Fibroblast of skin of scalp (primary cell): Measurements from ENCODE around the gene ELOVL1.
"Not testable (repeated sequence)": the region's sequence is repeated elsewhere in the genome, so short reads cannot be mapped to it uniquely, and the experiment has no call there.

Source experiments
- DNase-seq: peaks from one replicate; pipeline ENCODE4 v3.0.0-alpha.2; 2013

Gene ELOVL1

DNA sequence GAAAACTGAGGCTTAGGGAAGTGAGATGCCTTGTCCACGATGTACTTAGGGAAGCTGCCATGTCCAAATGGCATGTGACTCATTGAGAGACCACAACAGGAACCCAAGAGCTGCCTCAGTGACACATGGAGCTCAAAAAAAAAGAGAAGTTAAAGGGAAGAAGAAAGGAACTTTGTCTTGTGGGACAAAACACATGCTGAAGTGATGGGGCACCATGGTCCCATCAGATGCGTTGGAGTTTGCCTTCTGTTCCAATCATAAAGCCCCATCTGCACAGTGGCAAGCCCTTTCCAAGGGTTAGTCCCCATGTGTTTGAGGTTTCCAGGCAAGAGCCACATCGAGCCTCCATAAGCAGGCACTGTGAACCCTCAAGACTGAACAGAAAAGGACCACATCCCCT lies 13.8 kb upstream of the ELOVL1 start:
- no peak for DNase-seq

DNA sequence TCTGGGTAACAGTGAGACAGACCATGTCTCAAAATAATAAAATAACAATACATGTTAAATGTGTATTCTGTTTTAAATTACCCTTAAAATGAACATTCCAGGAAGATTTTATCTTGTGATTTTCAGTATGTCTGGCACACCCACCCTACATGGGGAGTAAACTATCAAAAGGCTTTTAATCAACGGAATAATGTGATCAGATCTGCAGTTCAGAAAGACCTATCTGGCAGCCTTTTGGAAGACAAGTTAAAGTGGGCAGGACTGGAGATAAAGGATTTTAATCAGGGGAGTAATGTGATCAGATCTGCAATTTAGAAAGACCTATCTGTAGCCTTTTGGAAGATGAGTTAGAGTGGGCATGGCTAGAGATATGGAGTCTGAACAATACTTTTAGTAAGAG lies 11.7 kb upstream of the ELOVL1 start:
- no peak for DNase-seq

DNA sequence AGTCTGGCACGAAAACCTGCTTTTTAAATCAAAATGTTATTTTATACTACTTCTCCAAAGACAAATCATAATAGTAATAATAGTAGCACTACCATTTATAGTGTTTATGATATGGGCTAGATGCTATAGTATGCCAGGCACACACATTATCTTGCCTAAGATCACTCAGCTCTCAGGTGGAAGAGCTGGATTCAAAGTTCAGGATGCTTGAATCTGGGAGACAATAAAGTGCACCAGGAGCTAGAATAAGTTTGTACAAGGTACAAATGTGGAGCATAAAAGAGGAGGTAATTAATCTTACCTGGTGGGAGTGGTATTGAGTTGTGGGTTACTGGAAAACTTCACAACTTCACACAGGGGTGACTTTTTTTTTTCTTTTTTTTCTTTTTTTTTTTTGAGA lies 10.0 kb upstream of the ELOVL1 start:
- no peak for DNase-seq

DNA sequence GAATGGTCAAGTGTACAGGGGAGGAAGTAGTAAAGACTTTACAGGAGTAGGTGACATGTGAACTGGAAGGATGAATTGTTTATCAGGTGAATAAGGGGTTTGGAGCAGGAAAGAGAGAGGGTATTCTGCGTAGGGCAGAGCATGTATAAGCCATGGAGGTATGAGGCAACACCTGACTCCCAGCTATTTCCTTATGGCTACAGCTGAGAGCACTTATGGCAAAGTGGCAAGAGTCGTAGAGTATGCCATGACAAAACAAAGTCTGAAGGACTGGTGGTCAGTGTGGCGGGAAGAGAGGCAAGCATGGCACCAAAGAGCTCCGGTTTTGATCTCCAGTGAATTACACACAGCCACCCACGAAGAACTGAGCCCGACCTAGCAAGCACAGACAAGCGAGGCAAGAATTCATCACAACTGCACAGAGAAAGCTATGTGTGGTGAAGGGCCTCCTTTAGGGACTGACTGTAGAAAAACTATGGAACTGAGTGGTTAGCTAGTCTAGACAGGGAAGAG lies 9.0 kb upstream of the ELOVL1 start:
- DNase-seq = no peak

DNA sequence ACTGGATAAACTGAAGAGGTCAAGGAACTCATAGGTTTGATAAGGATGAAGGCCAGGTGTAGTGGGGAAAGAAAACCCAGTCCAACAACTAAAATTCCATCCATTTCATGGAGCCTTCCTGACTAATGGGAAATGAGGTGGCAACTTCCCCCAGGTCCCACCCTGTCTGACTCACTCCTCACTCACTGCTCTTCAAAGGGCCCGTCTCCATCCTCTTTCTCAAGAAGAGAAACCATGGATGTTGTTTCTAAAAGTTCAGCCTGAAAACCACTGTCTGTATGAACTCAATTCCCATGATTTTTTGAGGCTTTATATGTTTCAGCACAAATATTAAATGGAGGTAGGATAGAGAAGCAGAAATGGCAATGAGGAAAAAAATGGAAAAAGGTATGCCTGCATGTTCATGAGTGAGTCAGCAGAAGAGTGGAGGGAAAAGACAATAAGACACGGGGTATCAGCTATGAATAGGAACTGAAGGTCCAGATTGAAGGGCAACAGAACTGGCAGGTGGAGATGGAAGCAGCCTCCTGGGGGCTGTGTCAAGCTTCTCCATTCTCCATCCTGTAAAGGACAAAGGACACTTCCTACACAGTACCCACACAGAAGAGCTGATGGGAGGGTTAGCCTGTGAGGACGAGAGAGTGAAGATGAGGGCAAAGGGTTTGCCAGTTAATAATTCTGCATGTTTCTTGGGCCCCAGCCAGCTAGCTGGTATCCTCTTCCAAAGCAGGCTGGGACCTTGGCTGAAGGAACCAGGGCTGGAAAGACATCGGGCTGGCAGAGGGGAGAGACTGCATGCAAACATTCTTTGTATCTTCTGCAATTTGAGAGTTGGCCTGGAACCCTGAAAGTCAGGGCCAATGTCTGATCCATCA lies 5.5 kb upstream of the ELOVL1 start:
- DNase-seq = peak; percentile 68

DNA sequence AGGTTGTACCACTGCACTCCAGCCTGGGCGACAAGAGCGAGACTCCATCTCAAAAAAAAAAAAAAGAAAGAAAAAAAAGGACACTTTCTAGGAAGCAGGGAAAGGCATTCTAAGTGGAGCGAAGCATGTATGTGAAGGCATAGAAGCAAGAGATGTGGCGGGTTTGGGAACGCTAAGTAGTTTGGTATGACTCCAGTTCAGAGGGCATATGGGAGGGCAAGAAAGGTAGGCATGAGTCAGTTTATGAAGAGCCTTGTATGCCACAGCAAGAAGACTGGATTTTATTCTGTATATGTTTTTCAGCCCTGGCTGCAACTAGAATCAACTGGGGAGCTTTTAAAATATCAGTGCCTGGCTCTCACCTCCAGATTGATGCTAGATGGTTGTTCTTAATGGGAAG lies 4.4 kb upstream of the ELOVL1 start:
- DNase-seq = no peak

DNA sequence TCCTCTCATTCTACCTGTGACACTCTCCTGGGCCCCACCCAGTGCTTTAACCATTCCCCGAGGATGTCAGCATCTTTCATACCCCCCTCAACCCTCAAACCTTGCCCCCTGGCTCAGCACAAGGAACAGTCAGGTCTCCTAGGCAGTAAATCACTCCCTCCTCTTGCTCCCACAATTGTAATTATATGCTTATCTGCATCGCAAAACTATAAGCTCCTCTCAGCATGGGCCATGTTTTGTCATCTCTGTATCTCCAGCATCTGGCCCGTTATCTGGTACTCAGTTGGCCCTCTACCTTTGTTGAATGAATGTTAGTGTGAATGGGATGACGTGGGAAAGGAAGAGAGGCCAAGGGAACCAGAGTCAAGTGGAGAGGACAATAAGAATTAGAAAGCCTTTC lies 2.8 kb upstream of the ELOVL1 start:
- no peak for DNase-seq

DNA sequence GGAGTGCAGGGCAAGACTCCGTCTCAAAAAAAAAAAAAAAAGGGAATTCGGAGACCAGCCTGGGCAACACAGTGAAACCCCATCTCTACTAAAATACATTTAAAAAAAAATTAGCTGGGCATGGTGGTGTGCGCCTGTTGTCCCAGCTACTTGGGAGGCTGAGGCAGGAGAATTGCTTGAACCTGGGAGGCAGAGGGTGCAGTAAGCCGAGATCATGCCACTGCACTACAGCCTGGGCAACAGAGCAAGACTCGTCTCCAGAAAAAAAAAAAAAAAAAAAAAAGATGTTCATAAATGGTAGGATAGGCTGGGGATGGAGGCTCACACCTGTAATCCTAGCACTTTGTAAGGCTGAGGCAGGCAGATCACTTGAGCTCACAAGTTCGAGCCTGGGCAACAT lies 2.0 kb upstream of the ELOVL1 start:
- not testable (repeated sequence) for DNase-seq

DNA sequence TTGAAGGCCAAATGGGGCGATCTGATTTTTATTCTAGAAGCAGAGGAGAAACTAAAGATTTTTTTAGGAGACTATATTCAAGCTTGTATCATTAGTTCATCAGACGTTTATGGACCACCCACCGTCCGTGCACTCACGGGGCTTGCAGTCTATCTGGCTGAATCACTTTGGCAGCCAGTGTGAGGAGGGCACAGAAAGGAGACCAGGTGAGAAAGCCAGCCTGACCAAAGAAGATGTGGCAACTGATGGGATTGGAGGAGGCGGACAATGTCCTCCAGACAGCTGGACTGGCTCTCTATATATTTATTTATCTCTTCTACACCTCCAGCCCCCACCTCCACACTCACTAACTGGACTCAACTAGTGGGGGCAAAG lies 822 bp upstream of the ELOVL1 start:
- peak; percentile 19 for DNase-seq

DNA sequence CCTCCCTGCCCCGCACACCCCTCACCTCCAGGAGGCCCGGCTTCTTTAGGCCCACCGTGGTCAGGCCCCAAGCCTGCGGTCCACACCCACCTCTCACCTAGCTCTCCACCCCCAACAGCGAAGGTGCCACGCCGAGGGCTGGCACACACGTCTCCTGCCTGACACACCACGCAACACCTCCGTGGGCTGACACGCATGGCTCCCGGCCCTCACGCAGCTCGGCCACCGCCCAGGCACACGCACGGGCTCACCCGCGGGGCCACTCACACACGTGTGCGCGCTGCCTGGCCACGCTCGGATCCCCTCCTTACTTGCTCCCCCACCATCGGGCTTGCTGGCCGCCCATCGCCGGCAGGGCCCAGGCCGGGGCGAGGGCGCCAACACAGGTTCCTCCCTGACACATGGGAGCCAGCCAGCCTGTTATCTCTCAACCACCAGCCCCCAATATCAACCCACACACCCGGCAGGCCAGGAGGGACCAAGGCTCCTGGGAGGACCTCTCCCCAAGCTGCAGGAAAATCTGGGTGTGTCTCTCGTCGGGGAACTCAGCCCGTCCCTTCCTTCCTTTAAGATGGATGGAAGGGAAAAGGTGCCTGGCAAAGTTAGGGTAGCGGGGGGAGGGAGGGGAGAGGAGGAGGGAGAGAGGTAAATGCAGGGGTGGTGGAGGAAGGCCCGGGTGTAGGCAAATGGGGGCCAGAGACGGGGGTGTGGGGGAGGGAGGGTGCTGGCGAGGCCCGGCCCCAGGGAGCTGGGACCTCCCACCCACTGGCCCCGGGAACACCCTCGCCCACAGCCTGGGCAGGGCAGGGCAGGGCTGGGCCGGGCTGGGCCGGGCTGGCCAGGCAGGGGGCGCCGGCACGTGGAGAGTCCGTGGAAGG lies 546 bp downstream of the ELOVL1 start:
- no peak for DNase-seq

DNA sequence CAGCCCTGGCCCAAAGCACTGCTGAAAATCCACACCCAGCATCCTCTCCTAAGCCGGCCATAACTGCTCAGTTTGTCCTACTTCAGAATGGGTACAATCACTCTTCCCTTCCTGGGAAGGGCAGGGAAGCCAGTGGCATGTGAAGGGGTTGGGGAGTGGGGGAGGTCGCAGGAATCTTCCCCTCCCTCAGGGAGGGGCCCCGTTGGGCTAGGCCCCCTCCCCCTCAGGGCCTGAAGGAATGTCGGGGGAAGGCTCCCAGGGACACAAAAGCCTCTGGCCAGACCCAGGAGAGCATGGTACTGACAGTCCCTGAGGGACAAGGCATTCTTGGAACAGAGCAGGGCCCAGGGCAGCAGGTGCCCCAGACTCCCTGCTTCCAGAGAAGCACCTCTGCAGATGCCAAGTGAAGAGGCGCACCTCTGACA lies 1.2 kb downstream of the ELOVL1 start:
- peak; percentile 49 for DNase-seq

DNA sequence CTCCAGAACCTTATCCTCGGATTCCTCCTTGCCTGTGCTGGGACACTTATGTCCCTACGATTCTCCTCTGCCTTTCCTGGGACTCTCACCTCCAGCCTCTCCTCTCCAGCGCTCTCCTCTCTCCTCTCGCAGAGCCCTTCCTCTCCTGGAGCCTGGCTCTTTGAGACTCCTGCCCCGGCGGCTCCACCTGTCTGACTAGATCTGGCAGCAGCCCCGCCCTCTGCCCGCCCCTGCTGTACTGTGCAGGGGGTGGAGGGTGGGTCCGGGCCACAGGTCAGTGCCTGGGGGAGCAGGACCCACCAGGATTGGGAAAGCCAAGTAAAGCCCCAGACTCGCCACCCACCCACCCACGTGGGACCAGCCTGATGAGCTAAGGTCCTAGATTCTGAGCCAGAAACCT lies 1.6 kb downstream of the ELOVL1 start:
- DNase-seq = no peak

DNA sequence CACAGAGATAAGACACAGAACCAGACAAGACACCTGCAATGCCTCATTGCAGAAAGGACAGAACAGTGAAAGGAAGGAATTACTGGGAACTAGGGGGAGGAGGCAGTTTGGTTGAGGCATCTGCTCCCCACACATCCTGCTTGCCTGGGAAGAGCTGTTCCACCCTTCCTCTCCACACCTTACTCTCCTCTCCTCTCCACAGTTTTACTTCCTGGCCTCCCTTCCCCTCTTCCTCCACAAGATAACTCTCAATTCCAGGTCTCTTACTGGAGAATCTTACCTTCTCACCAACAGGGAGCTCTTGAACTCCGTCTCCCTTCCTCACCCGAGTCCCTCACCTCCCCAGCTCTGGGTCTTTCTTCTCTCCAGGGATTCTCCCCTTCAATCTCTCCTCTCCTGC lies 2.1 kb downstream of the ELOVL1 start:
- DNase-seq = no peak

DNA sequence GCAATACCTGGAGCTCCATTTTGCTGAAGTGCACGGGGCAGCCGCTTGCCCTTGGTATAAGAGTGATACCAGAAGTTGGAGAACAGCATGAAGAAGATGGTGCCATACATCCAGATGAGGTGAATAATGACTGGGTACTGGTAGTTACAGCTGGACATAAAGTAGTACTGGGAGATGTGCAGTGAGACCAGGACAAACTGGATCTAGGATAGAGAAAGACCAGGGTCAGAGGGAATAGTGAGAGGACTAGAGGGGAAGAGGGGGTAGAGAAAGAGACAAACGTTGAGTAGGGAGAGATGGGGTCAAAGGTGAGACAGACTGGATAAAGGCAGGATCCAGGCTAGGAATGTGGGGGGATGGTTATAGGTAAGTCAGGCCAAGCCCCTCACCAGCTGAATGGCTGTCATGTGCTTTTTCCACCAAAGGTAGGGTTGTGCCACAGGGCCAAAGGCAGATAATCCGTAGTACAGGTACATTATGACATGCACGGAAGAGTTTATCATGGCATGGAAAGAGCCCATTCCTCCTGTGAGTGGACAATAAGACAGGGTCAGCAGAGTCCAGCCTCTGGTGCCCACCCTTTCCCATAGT lies 3.8 kb downstream of the ELOVL1 start:
- no peak for DNase-seq

DNA sequence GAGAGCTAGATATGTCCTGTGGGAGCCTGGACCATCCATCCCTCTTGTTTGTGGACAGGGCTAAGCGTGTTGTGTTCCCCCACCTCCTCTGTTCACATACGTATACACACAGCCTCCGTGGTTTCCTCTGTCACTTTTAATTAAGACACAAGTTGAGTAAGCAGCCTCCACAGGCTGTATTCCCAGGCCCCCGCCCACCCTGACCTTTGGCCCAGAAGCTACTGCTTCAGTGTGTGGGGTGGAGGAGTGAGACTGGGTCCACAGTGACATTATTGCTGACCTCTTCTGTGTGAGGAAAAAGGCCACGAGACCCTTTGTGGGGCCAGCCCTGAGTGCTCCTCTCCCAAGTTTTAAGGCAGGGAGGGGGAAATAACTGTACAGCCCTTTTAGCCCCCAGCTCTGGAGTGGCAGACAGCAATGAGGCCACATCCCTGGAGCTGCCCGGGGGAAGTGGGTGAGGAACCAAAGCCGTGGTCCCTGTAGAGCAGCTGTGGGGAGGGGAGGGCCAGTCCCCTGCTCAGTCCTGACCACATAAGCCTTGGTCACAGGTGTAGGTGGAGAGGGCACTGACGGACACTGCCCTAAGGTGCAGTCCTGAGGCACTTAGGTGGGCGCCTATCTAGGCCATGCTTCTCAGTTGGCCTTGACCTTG lies 4.4 kb downstream of the ELOVL1 start:
- DNase-seq = no peak

DNA sequence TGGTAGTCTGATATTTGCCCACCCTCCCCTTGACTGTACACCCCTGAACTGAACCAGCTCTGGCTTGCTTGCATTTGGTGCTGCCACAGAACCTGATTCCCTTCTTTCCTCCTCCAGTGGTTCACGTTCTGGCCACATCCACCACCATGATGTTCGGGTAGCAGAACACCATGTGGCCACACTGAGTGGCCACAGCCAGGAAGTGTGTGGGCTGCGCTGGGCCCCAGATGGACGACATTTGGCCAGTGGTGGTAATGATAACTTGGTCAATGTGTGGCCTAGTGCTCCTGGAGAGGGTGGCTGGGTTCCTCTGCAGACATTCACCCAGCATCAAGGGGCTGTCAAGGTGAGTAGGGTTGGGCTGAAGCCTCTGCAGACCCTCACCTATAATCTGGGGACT lies 7.2 kb downstream of the ELOVL1 start:
- no peak for DNase-seq

DNA sequence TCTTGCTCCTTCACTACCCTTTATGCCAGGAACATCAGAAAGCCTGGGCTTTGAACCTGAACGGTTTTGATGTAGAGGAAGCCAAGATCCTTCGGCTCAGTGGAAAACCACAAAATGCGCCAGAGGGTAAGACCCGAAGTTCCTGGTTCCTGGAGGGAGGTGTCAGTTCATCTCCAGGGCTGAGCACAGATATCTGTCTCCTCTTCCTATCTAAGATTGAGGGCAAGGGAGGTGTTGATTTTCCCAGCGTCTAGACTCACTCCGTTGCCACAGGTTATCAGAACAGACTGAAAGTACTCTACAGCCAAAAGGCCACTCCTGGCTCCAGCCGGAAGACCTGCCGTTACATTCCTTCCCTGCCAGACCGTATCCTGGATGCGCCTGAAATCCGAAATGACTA lies 8.1 kb downstream of the ELOVL1 start:
- DNase-seq = no peak

DNA sequence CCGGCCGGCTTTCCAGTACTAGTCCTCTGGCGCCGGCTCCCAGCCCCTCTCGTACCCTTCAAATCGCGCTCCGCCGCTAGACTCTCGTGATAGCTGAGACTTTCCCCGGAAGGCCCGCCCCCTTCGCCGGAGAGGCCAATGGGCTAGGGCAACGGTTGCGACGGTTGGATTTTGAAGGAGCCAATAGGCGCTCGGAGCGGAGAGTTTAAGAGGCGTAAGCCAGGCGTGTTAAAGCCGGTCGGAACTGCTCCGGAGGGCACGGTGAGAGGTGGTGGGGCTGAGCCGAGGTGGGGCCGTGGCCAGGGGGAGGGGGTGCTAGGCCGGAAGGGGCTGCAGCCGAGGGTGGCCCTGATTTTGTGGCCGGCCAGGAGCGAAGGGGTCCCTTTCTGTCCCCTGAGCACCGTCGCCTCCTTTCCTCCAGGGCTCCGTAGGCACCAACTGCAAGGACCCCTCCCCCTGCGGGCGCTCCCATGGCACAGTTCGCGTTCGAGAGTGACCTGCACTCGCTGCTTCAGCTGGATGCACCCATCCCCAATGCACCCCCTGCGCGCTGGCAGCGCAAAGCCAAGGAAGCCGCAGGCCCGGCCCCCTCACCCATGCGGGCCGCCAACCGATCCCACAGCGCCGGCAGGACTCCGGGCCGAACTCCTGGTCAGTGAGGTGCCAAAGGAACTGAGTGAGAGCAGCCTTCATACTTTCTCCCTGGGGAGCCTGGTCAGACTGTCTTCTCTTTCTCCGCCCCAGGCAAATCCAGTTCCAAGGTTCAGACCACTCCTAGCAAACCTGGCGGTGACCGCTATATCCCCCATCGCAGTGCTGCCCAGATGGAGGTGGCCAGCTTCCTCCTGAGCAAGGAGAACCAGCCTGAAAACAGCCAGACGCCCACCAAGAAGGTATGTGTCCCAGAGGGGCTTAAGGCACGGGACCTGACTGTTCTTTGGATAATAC lies 8.8 kb downstream of the ELOVL1 start, which contains the start of gene CDC20:
TSS of gene CDC20 (plus strand) at position 236 of the 948 bp plus-strand sequence. CDS start at position 471, 235 bp downstream.
- peak; percentile 96 for DNase-seq

DNA sequence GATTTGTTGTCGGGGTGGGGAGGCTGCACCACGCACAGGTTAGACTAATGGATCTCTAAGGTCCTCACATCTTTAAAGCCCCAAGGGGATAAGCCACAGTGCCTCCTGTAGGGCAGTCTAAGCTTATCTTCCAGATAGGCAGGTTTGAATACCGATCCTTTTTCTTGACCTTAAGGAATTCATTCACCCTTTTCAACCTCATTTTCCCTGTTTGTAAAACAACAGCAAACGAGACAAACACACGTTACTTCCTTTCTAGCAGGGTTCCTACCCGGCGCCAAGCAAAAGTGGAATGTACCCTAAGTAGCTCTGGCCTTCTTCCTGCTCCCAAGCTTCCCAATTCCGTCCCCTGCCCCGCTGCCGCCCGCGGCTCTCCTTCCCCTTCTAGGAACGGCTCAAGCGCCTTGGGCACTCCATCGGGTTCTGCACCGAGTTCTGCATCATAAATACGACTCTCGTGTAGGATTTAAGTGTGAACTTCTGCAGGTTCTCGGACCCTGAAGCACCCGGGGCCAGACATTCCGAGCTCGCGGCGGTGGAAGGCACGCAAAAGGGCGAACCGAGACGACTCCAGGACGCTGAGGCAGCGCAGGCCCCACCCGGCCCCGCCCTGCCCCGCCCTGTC lies 9.6 kb downstream of the ELOVL1 start:
- peak; percentile 38 for DNase-seq

DNA sequence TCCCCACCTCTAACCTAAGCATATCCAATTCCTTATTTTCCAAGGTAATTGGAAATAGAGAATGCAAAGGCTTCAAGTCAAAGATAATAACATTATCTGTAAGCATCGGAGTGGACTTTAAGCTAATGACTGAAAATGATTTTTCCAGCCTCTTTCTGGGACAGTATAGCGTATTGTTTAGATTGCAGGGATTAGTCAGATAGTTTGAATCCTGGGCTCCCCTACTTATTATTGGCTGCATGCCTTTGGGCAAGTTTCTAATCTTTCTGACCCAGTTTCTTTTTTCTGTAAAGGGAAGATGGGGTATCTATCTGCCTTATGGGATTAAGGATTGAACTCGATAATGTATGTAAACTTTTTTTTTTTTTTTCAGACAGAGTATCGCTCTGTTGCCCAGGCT lies 10.6 kb downstream of the ELOVL1 start:
- no peak for DNase-seq

DNA sequence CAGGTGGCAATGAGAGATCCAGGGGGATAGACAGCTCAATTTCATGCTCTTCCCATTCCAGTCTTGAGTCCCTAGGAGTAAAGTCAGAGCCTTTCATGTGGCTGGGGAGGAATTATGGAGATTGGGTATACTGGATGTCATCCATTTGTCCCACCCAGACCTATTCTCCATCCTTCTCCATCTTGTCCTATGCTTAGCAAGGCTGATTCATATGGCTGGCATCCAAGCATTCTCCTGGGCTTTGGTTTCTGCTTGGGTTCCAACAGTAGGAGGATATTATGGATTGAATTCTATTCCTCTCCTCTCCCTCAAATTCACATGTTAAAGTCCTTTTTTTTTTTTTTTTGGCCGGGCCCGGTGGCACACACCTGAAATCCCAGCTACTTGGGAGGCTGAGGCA lies 12.9 kb downstream of the ELOVL1 start:
- peak; percentile 35 for DNase-seq
